Loucy (cell line): ENCODE results near the gene ASB7.

Experiments
- H2AFZ ChIP-seq: fragments of 200-600 bp; sonication (generic); 2 replicates; pipeline ENCODE4 v1.6.0; 2016; ENCODE audit warnings: antibody characterized with exemption, mild to moderate bottlenecking, low read length, moderate library complexity
- H3F3A ChIP-seq: fragments of 200-600 bp; 2 replicates; pipeline ENCODE4 v1.6.0; 2016; ENCODE audit warnings: antibody characterized with exemption, low read depth, mild to moderate bottlenecking
- H3K27me3 ChIP-seq: fragments of 200-600 bp; sonication (generic); 2 replicates; pipeline ENCODE4 v1.6.1; 2014; ENCODE audit warnings: low read length, mild to moderate bottlenecking; ENCODE audit not compliant: insufficient read depth, poor library complexity, severe bottlenecking
- H3K36me3 ChIP-seq: fragments of 200-600 bp; sonication (generic); 2 replicates; pipeline ENCODE4 v1.6.1; 2016; ENCODE audit warnings: low read length; ENCODE audit not compliant: insufficient read depth
- H3K4me1 ChIP-seq: fragments of 200-600 bp; sonication (generic); 2 replicates; pipeline ENCODE4 v1.5.1; 2014; ENCODE audit warnings: low read length, mild to moderate bottlenecking; ENCODE audit not compliant: insufficient read depth, poor library complexity, severe bottlenecking
- H3K4me2 ChIP-seq: fragments of 200-600 bp; sonication (generic); 2 replicates; pipeline ENCODE4 v1.6.0; 2014; ENCODE audit warnings: antibody characterized with exemption, low read length, low read depth, mild to moderate bottlenecking; ENCODE audit not compliant: poor library complexity, severe bottlenecking
- H3K4me3 ChIP-seq: fragments of 200-600 bp; sonication (generic); 2 replicates; pipeline ENCODE4 v1.5.1; 2014; ENCODE audit warnings: low read length, mild to moderate bottlenecking, mixed read lengths; ENCODE audit not compliant: poor library complexity, severe bottlenecking
- H3K79me2 ChIP-seq: fragments of 200-600 bp; sonication (generic); 2 replicates; pipeline ENCODE4 v1.6.1; 2014; ENCODE audit warnings: low read length; ENCODE audit not compliant: insufficient read depth
- H3K9ac ChIP-seq: fragments of 200-600 bp; sonication (generic); 2 replicates; pipeline ENCODE4 v1.6.0; 2014; ENCODE audit warnings: mild to moderate bottlenecking, low read depth, low read length, moderate library complexity; ENCODE audit not compliant: poor library complexity, severe bottlenecking
- H3K9me2 ChIP-seq: fragments of 200-600 bp; sonication (generic); replicated peaks from 2 replicates; pipeline ENCODE4 v1.6.1; 2016; ENCODE audit warnings: low read depth, low read length, mixed read lengths
- H3K9me3 ChIP-seq: fragments of 200-600 bp; sonication (generic); 2 replicates; pipeline ENCODE4 v1.6.1; 2014; ENCODE audit warnings: mild to moderate bottlenecking, antibody characterized with exemption, low read length, low read depth; ENCODE audit not compliant: insufficient read depth
- H4K20me1 ChIP-seq: fragments of 200-600 bp; sonication (generic); 2 replicates; pipeline ENCODE4 v1.6.0; 2014; ENCODE audit warnings: antibody characterized with exemption, low read length, mild to moderate bottlenecking; ENCODE audit not compliant: insufficient read depth, poor library complexity, severe bottlenecking
- CTCF ChIP-seq: fragments of 200-600 bp; sonication (generic); conservative IDR thresholded peaks from 2 replicates; pipeline ENCODE4 v1.5.1; 2014; ENCODE audit warnings: mild to moderate bottlenecking, antibody characterized with exemption, low read length
- EZH2phosphoT487 ChIP-seq: fragments of 200-600 bp; IDR thresholded peaks from 2 replicates; pipeline ENCODE4 v1.6.1; 2018; ENCODE audit warnings: antibody characterized with exemption, mild to moderate bottlenecking, moderate library complexity, borderline replicate concordance

ASB7 gene

DNA sequence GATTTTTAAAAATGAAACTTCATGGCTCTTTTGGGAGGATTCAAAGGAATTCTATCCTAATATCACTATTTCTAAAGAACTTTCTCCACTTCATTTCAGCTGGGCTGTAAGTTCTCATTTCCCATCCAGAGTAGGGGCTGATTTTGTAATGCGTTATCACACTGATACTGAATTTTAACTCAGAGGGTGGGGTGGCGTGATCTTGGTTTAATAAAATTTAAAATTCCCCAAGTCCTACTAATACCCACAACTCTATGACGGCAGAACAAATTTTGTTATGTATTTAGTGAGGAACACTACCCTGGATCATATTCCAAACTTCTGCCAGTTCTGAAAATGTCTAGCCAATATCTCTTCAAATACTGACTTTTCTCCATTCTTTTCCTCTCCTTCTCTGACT is 92.7 kb downstream of the ASB7 start:
- H3K79me2 ChIP-seq, result no peaks in the 10 kb centered on the region
- H3K36me3 ChIP-seq, result no peaks in the 10 kb centered on the region
- no peaks in the 10 kb centered on the region for H4K20me1 ChIP-seq
- no peaks in the 10 kb centered on the region for H3K27me3 ChIP-seq
- H2AFZ ChIP-seq, result no peak overlapping the region
- no peak overlapping the region for H3K9ac ChIP-seq
- no peaks in the 10 kb centered on the region for H3K9me3 ChIP-seq
- no peaks in the 10 kb centered on the region for H3K9me2 ChIP-seq
- H3K4me2 ChIP-seq, result no peak overlapping the region
- H3F3A ChIP-seq, result no peaks in the 10 kb centered on the region
- no peak overlapping the region for H3K4me3 ChIP-seq
- no peaks in the 10 kb centered on the region for H3K4me1 ChIP-seq
- TF ChIP-seq EZH2phosphoT487, result no peak
- TF ChIP-seq CTCF, result no peak

DNA sequence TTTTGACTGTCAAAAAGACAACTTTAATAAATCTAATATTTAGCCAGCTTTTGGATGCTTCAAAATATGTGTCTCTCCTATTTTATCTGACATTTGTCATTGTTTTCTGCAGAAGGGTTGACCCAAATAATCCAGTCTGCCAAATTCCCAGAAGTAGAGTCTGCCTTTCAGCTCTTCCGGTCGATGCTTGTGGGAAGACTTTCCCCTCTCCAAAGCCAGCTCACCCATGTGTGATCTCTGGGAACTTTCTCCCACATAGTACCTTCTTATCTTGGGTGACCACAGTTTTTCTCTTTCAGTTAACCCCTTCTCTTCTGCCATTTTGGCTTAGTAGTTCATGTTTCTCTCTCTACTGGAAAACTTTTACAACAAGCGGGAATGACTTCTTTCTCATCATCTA is 94.1 kb downstream of the ASB7 start:
- TF ChIP-seq CTCF (no peak), EZH2phosphoT487 (no peak)

More for the DNA sequence above, 94.1 kb downstream of the ASB7 start:
- Histone ChIP-seq H3F3A (no peaks in the 10 kb centered on the region), H3K9me2 (no peaks in the 10 kb centered on the region), H3K9ac (no peak overlapping the region), H3K4me2 (no peak overlapping the region), H3K4me3 (no peak overlapping the region), H4K20me1 (no peaks in the 10 kb centered on the region), H3K27me3 (no peaks in the 10 kb centered on the region), H2AFZ (no peak overlapping the region), H3K9me3 (no peaks in the 10 kb centered on the region), H3K4me1 (no peaks in the 10 kb centered on the region), H3K79me2 (no peaks in the 10 kb centered on the region), H3K36me3 (no peaks in the 10 kb centered on the region)
